PFSK-1 (cell line): ENCODE data around the gene ACSL6.

Experiments used
- FOXP2 ChIP-seq: optimal IDR thresholded peaks from 2 replicates; pipeline ENCODE3; 2011; ENCODE audit warnings: borderline replicate concordance, control low read depth, inconsistent platforms; ENCODE audit not compliant: insufficient read depth; ENCODE audit errors: extremely low read length, extremely low read depth
- POLR2AphosphoS5 ChIP-seq: IDR thresholded peaks from 2 replicates; pipeline ENCODE4 v1.6.1; 2012; ENCODE audit warnings: low read depth, mild to moderate bottlenecking, control low read depth, low read length, moderate library complexity
- SIN3A ChIP-seq: IDR thresholded peaks from 2 replicates; pipeline ENCODE4 v1.6.1; 2012; ENCODE audit warnings: mild to moderate bottlenecking, low read length, moderate library complexity, borderline replicate concordance; ENCODE audit not compliant: insufficient read depth
- TAF1 ChIP-seq: IDR thresholded peaks from 2 replicates; pipeline ENCODE4 v1.6.1; 2012; ENCODE audit warnings: low read length, control low read depth, borderline replicate concordance; ENCODE audit not compliant: insufficient read depth
- TF ChIP-seq, protein P1 (sequence below), 2 experiments: IDR thresholded peaks; 2 replicates each; pipeline versions ENCODE4 v1.6.1 to v1.8.0; 2011 to 2012; ENCODE audit warnings: low read depth in 2 of 2, low read length in 2 of 2, control low read depth in 1 of 2, inconsistent platforms in 1 of 2, mild to moderate bottlenecking in 1 of 2, moderate library complexity in 1 of 2; ENCODE audit not compliant: insufficient read depth in 1 of 2

Gene ACSL6

DNA sequence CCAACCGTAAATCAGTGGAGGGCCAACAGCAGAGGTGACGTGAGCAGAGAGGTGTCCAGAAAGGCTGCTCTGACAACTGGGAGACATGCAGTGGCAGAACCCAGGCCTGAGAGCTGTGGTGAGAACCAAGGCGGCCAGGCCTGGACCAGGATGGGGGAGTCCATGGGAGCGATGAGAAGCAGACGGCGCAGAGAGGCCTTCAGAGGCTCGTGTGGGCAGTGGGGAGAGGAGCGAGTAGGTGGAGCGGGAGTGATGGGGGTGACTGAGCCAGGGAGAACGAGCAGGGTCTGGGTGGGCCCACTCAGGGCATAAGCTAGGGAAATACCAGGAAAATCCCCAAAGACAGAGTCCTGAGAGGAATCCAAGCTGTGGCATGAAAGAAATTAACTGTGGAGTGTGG lies 41.1 kb upstream of the ACSL6 start:
- TF ChIP-seq POLR2AphosphoS5 (no peak), SIN3A (no peak), FOXP2 (no peak), TAF1 (no peak)
- TF ChIP-seq, protein P1, sequence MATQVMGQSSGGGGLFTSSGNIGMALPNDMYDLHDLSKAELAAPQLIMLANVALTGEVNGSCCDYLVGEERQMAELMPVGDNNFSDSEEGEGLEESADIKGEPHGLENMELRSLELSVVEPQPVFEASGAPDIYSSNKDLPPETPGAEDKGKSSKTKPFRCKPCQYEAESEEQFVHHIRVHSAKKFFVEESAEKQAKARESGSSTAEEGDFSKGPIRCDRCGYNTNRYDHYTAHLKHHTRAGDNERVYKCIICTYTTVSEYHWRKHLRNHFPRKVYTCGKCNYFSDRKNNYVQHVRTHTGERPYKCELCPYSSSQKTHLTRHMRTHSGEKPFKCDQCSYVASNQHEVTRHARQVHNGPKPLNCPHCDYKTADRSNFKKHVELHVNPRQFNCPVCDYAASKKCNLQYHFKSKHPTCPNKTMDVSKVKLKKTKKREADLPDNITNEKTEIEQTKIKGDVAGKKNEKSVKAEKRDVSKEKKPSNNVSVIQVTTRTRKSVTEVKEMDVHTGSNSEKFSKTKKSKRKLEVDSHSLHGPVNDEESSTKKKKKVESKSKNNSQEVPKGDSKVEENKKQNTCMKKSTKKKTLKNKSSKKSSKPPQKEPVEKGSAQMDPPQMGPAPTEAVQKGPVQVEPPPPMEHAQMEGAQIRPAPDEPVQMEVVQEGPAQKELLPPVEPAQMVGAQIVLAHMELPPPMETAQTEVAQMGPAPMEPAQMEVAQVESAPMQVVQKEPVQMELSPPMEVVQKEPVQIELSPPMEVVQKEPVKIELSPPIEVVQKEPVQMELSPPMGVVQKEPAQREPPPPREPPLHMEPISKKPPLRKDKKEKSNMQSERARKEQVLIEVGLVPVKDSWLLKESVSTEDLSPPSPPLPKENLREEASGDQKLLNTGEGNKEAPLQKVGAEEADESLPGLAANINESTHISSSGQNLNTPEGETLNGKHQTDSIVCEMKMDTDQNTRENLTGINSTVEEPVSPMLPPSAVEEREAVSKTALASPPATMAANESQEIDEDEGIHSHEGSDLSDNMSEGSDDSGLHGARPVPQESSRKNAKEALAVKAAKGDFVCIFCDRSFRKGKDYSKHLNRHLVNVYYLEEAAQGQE (IDR thresholded peaks at IDR 0.05; ENCODE audit: insufficient read depth in 1 of 2, low read depth in 2 of 2, low read length in 2 of 2): no peak

DNA sequence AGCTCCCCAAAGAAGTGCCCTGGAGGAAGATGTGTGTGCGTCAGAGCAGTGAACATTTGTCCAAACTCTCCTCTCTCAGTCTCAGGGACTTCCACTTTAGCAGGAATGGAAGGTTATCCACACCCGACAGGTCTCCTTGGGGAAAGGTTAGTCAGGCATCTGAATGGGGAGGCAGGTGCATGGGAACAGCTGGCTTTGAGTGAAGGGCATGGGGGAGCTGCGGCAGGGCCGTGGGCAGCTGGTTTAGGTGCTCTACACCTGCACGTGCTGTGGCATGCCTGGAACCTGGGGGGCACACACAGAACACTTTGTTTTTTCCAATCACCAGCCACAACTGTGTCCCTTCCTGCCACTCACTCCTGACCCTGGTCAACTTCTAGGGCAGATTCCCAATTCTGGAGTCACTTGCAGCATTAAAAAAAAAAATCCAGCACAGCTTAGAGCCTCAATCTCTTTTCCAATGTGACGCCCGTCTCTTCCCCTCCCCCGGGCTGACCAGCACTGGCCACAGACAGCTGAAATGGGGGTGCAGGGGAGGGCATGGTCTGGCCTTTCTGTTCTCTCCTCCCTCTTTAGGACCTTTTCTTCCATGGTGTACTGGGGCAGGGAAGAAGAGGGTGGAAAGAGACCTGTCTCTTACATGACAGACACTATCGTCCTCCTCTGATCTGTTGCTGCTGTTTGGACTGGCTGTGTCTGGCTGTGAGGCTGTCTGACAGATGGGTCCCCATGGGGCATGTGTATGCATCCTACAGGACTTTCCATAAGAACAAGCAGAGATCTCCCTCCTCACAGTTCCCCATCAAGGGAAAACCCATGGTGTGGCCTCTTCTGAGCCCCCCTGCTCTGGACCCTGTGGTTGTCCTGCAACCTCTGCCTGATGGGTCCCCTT lies 39.4 kb upstream of the ACSL6 start:
- no peak for TF ChIP-seq POLR2AphosphoS5

DNA sequence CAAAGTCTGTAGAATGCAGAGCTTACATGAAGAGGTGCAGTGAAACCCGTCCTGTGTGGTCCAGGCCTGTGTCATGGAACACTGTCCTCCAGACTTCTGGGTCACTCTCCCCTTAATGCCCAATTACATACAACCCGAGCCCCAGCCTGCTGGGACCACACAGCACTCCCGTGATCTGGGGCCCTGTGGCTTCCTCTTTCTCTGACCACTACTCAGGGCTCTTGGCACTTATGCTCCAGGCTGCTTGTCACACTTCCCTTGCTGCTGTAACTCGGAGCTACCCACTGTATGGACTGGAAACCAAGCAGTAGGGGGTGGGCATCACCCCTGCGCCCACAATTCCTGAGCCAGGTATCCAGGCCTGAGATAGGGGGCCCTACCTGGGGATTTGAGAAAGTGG lies 38.7 kb upstream of the ACSL6 start:
- TF ChIP-seq TAF1: no peak
- TF ChIP-seq, protein P1 (IDR thresholded peaks at IDR 0.05; ENCODE audit: insufficient read depth in 1 of 2, low read depth in 2 of 2, low read length in 2 of 2): no peak
- no peak for TF ChIP-seq SIN3A
- no peak for TF ChIP-seq FOXP2
- TF ChIP-seq POLR2AphosphoS5: no peak

DNA sequence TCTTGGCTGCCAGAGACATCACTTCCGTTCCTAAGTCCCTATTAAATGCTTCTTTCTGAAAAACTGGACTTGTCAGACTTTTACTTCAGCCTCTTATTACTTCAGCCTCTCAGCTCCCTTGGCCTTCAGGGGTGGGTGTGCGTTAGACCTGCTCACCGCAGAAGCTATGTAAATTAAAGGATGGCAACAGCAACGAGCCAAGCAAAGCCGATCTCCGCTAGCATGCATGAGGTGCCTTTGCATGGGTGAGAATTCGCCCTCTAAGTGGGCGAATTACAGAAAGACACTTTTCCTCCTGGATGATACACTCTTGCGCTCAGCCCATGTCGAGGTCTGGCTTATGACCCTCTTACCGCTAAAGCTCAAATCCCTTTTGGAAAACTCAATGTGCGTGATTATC lies 38.1 kb upstream of the ACSL6 start:
- TF ChIP-seq TAF1: no peak
- no peak for TF ChIP-seq FOXP2
- TF ChIP-seq POLR2AphosphoS5: no peak
- no peak for TF ChIP-seq SIN3A
- TF ChIP-seq, protein P1 (IDR thresholded peaks at IDR 0.05; ENCODE audit: insufficient read depth in 1 of 2, low read depth in 2 of 2, low read length in 2 of 2): no peak

DNA sequence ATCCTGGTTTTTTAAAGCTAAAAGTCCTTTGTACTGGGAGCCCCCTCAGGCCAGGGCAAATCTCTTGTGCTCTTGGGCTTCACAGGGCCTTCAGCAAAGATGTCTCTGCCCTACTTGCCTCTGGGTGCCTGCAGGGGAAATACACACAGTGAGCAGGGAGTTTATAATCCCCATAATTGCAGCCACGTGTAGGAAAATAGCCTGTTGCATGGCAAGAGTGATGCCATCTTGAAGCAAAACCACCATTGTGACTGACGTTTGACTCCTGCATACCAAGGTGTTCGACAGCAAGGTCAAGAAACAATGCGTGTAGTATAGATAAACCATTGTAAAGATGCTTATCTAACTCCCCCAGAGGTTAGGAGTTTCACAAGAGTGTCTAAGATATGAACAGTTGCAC lies 37.6 kb upstream of the ACSL6 start:
- no peak for TF ChIP-seq SIN3A
- no peak for TF ChIP-seq POLR2AphosphoS5
- no peak for TF ChIP-seq TAF1
- no peak for TF ChIP-seq FOXP2
- TF ChIP-seq, protein P1 (IDR thresholded peaks at IDR 0.05; ENCODE audit: insufficient read depth in 1 of 2, low read depth in 2 of 2, low read length in 2 of 2): no peak
